CD4-positive, alpha-beta T cell (primary cell): ENCODE results near the gene ALPK1. TPM values are rescaled to one million over a fixed set of nuclear protein-coding genes. Genes with fewer than 3 reads are reported as not detected.
"Not testable (repeated sequence)": the region's sequence is repeated elsewhere in the genome, so short reads cannot be mapped to it uniquely, and the experiment has no call there.

Experiments
- ATAC-seq: fragments of 200-7000 bp; cut with Tn5 transposase; one replicate; pipeline ENCODE4 v1.10.0; 2022; ENCODE audit warnings: mild to moderate bottlenecking; ENCODE audit not compliant: poor library complexity
- CTCF ChIA-PET: fragments of 350-600 bp; sonication (Branson Sonifier 250); formaldehyde crosslinking; loops from one replicate; lab custom pipeline; 2021; ENCODE audit warnings: antibody characterized with exemption, inconsistent platforms; lab: Charles Lee
- POLR2A ChIA-PET: fragments of 350-600 bp; sonication (Branson Sonifier 250); formaldehyde crosslinking; loops from one replicate; lab custom pipeline; 2021; ENCODE audit warnings: antibody characterized with exemption, inconsistent platforms; lab: Charles Lee
- DNase-seq, 14 experiments: peaks; one replicate each; pipeline ENCODE4 v3.0.0-alpha.2; 2013 to 2020; ENCODE audit warnings: mixed read lengths in 2 of 14
- H3K27ac ChIP-seq, 2 donors: one replicate each; pipeline versions ENCODE4 v1.5.1 to v1.7.0; 2013; ENCODE audit warnings: low read length in 2 of 2, low read depth in 1 of 2, mild to moderate bottlenecking in 1 of 2
- H3K27me3 ChIP-seq, 2 experiments: 1 replicate in 1 of 2; 2 replicates in 1 of 2; pipeline versions ENCODE4 v1.6.1 to v1.7.0; 2013; ENCODE audit warnings: low read length in 2 of 2, control low read depth in 1 of 2, mild to moderate bottlenecking in 1 of 2, moderate library complexity in 1 of 2; ENCODE audit not compliant: insufficient read depth in 2 of 2, control insufficient read depth in 1 of 2
- H3K36me3 ChIP-seq: one replicate; pipeline ENCODE4 v1.6.1; 2013; ENCODE audit warnings: low read length, control low read depth; ENCODE audit not compliant: insufficient read depth
- H3K4me1 ChIP-seq: one replicate; pipeline ENCODE4 v1.6.1; 2013; ENCODE audit warnings: low read length, control low read depth; ENCODE audit not compliant: insufficient read depth
- H3K4me3 ChIP-seq: one replicate; pipeline ENCODE4 v1.5.1; 2013; ENCODE audit warnings: mild to moderate bottlenecking, low read length, moderate library complexity
- H3K9me3 ChIP-seq, 2 experiments: 1 replicate in 1 of 2; 2 replicates in 1 of 2; pipeline versions ENCODE4 v1.6.1 to v1.7.0; 2013; ENCODE audit warnings: low read length in 2 of 2, mild to moderate bottlenecking in 2 of 2, control low read depth in 1 of 2, moderate library complexity in 1 of 2; ENCODE audit not compliant: control insufficient read depth in 1 of 2, insufficient read depth in 1 of 2
- H3K27ac Mint-ChIP-seq: one replicate; pipeline ENCODE4 v1.8.0; 2020; ENCODE audit warnings: mixed read lengths
- H3K27me3 Mint-ChIP-seq: one replicate; pipeline ENCODE4 v1.8.0; 2021; ENCODE audit warnings: mixed read lengths
- H3K36me3 Mint-ChIP-seq: one replicate; pipeline ENCODE4 v1.8.0; 2021; ENCODE audit warnings: low read depth, mixed read lengths
- H3K4me1 Mint-ChIP-seq: one replicate; pipeline ENCODE4 v1.8.0; 2021; ENCODE audit warnings: low read depth, mixed read lengths
- H3K4me3 Mint-ChIP-seq: one replicate; pipeline ENCODE4 v1.8.0; 2020; ENCODE audit warnings: mild to moderate bottlenecking, mixed read lengths
- H3K9me3 Mint-ChIP-seq: one replicate; pipeline ENCODE4 v1.8.0; 2020; ENCODE audit warnings: mixed read lengths
- intact Hi-C, 2 experiments: fragments of 100-400 bp; cut with DNase I in 1 of 2; cut with micrococcal nuclease in 1 of 2; formaldehyde crosslinking; loops; one replicate each; pipeline versions ENCODE4 v1.15.1 to v1.9.0; 2023 to 2025; cut with DNase I, micrococcal nuclease
- total RNA-seq, 174 experiments: library from RNA in 2 of 174; stranded (reverse) in 2 of 174; gene quantifications; one replicate each; pipeline ENCODE4 v1.2.3 and lab custom pipeline; 2021 to 2026
- TF ChIP-seq, protein P1 (sequence below): fragments of 200-600 bp; IDR thresholded peaks from one replicate; pipeline ENCODE4 v1.8.0; 2022; ENCODE audit warnings: antibody characterized with exemption, mild to moderate bottlenecking

ALPK1 gene
- total RNA-seq, 2 experiments from 2014 or later: 8.2 to 9.5 TPM

DNA sequence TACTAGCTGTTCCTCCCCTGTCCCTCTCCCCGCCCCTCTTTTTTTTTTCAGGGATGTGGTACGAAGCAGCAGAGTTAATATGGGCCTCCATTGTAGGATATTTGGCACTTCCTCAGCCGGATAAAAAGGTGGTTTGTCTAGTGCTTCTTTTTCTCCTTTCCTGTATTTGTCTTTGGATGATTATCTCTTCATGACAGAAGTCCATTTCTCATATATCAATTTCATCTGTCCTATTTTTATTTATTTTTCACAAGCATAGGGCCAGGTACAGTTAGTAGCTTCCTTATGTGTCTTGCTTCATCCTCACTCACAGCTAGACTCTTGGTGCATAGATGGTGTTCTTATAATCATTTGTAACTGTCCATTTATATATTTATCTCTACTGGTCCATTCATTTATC is 129.2 kb downstream of the ALPK1 start:
- ATAC-seq: no peak
- Mint-ChIP-seq H3K4me3 (no peak overlapping the region), H3K27ac (no peak overlapping the region), H3K27me3 (no peaks in the 10 kb centered on the region), H3K36me3 (peaks cover 84% of the 10 kb centered on the region), H3K4me1 (no peaks in the 10 kb centered on the region), H3K9me3 (no peaks in the 10 kb centered on the region)
- Histone ChIP-seq H3K4me1 (no peaks in the 10 kb centered on the region), H3K36me3 (peaks cover 7% of the 10 kb centered on the region), H3K9me3 (no peaks in the 10 kb centered on the region), H3K4me3 (no peak overlapping the region), H3K27me3 (no peaks in the 10 kb centered on the region), H3K27ac (no peak overlapping the region)
- ChIA-PET CTCF (interaction anchor here (0.6 kb wide), 1 partner anchor 51 kb away, joined by 4 read pairs; no protein-coding TSS in a partner anchor), POLR2A (no interaction called here)
- no peak for DNase-seq
- TF ChIP-seq, protein P1, sequence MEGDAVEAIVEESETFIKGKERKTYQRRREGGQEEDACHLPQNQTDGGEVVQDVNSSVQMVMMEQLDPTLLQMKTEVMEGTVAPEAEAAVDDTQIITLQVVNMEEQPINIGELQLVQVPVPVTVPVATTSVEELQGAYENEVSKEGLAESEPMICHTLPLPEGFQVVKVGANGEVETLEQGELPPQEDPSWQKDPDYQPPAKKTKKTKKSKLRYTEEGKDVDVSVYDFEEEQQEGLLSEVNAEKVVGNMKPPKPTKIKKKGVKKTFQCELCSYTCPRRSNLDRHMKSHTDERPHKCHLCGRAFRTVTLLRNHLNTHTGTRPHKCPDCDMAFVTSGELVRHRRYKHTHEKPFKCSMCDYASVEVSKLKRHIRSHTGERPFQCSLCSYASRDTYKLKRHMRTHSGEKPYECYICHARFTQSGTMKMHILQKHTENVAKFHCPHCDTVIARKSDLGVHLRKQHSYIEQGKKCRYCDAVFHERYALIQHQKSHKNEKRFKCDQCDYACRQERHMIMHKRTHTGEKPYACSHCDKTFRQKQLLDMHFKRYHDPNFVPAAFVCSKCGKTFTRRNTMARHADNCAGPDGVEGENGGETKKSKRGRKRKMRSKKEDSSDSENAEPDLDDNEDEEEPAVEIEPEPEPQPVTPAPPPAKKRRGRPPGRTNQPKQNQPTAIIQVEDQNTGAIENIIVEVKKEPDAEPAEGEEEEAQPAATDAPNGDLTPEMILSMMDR: no peak
- intact Hi-C loops: no loop called here

DNA sequence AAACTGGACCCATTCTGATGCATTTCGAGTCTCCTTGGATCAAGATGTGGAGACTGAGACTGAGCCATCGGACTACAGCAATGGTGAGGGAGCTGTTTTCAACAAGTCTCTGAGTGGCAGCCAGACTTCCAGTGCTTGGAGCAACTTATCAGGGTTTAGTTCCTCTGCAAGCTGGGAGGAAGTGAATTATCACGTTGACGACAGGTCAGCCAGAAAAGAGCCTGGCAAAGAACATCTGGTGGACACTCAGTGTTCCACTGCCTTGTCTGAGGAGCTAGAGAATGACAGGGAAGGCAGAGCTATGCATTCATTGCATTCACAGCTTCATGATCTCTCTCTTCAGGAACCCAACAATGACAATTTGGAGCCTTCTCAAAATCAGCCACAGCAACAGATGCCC is 134.0 kb downstream of the ALPK1 start:
- no peaks in the 10 kb centered on the region for H3K27me3 Mint-ChIP-seq
- H3K4me3 ChIP-seq: no peak overlapping the region
- no peak for DNase-seq
- H3K27ac ChIP-seq: no peak overlapping the region
- no peaks in the 10 kb centered on the region for H3K4me1 Mint-ChIP-seq
- H3K27me3 ChIP-seq: no peaks in the 10 kb centered on the region
- H3K36me3 ChIP-seq: peaks cover 7% of the 10 kb centered on the region
- H3K9me3 ChIP-seq: no peaks in the 10 kb centered on the region
- H3K4me3 Mint-ChIP-seq: no peak overlapping the region
- intact Hi-C loops: no loop called here
- no peaks in the 10 kb centered on the region for H3K9me3 Mint-ChIP-seq
- ChIA-PET CTCF (interaction anchor here (1.3 kb wide), 1 partner anchor 14 kb away, joined by 3 read pairs; no protein-coding TSS in a partner anchor), POLR2A (no interaction called here)
- H3K27ac Mint-ChIP-seq: no peak overlapping the region
- no peak for ATAC-seq
- H3K36me3 Mint-ChIP-seq: peaks cover 59% of the 10 kb centered on the region
- H3K4me1 ChIP-seq: no peaks in the 10 kb centered on the region
- TF ChIP-seq, protein P1: no peak

DNA sequence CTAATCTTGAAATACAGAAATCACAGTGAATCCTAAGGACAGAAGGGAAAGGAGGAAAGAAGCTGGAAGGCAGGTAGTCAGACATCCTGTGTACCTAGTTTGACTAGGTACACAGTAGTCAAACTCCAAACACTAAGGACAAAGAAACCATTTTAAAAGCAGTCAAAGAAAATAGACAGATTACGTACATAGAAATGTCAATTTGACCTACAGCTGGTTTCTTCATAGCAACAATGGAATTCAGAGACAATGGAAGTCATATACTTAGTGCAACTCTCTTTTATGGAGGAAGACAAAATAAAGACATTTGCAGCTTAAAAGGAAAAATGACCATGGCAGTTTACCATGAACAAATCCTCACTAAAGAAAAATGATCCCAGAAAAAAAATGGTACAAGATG is 139.8 kb downstream of the ALPK1 start:
- no peaks in the 10 kb centered on the region for H3K4me1 ChIP-seq
- TF ChIP-seq, protein P1: no peak
- Mint-ChIP-seq H3K36me3 (peaks cover 68% of the 10 kb centered on the region), H3K4me1 (no peaks in the 10 kb centered on the region), H3K4me3 (no peak overlapping the region), H3K9me3 (no peaks in the 10 kb centered on the region), H3K27me3 (no peaks in the 10 kb centered on the region), H3K27ac (no peak overlapping the region)
- ATAC-seq: no peak
- H3K9me3 ChIP-seq: no peaks in the 10 kb centered on the region
- peaks cover 24% of the 10 kb centered on the region for H3K36me3 ChIP-seq
- ChIA-PET CTCF (no interaction called here), POLR2A (no interaction called here)
- H3K27me3 ChIP-seq: no peaks in the 10 kb centered on the region
- no peak for DNase-seq
- H3K27ac ChIP-seq: no peak overlapping the region
- intact Hi-C loops: no loop called here
- H3K4me3 ChIP-seq: no peak overlapping the region

DNA sequence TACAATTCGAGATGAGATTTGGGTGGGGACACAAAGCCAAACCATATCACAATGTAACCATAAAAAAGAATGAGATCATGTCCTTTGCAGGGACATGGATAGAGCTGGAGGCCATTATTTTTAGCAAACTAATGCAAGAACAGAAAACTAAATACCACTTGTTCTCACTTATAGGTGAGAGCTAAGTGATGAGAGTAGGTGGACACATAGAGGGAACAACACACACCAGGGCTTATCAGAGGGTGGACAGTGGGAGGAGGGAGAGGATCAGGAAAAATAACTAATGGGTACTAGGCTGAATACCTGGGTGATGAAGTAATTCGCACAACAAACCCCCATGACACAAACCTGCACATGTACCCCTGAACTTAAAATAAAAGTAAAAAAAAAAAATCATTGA is 145.1 kb downstream of the ALPK1 start:
- H3K27ac Mint-ChIP-seq, CTCF ChIA-PET: not testable (repeated sequence)

More for the DNA sequence above, 145.1 kb downstream of the ALPK1 start:
- H3K27me3 ChIP-seq, H3K27me3 Mint-ChIP-seq, H3K4me3 ChIP-seq, DNase-seq, POLR2A ChIA-PET, H3K4me1 Mint-ChIP-seq, H3K27ac ChIP-seq, intact Hi-C loops, ATAC-seq, H3K4me1 ChIP-seq, H3K4me3 Mint-ChIP-seq, H3K9me3 ChIP-seq: not testable (repeated sequence)
- Mint-ChIP-seq H3K9me3 (peaks cover 18% of the 10 kb centered on the region), H3K36me3 (peaks cover 96% of the 10 kb centered on the region)
- peaks cover 22% of the 10 kb centered on the region for H3K36me3 ChIP-seq
